ENCODE measurements around the gene HTRA2.

- TF ChIP-seq EP300 (IDR thresholded peaks at IDR 0.05) (no peak), CTCF (IDR thresholded peaks at IDR 0.05) (no peak)
Measured at GRCh38 chr2:74576863-74577229, 47.1 kb downstream of the HTRA2 start.
